ENCODE measurements around the gene TMEM273.

TMEM273 gene

DNA sequence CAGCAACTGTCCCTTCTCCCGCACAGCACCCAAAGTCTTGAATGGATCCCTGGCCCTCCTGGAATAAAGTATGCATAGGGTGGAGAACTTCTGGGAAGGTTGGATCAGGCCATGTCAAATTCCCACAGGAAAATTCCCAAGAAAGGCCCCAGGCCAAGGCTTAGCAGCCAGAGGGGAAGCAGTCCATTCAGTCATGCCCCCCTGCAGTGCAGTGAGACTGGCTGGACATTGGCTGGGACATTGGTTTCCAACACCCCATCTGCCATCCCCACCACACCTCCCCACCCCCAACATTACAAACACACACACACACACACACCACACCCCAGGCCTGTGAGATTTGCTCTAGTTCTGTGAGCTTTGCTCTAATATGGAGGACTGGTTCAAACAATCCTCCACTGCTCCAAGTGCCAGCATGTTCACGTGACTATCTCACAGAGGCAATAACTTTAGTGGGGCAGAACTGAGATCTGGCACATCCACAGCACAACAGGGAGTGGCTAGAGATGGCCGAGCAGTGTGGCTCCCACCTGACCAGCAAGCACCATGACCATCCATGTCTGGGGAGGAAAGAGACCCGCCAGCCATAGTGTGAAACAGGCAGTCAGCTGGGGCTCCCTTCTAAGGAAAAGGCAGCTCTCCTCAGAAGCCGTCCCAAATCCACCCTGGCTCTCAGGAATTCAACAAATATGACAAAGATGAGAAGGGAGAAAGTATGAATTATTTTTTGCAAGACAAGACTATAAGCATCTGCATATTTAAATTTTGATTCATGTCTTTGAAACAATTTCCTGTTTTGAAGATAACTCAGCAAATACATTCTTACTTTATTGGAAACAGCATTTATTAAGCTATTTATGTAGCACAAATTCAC, 47.6 kb downstream of the TMEM273 start:
- no peak for DNase-seq (ENCODE audit: low read depth)

DNA sequence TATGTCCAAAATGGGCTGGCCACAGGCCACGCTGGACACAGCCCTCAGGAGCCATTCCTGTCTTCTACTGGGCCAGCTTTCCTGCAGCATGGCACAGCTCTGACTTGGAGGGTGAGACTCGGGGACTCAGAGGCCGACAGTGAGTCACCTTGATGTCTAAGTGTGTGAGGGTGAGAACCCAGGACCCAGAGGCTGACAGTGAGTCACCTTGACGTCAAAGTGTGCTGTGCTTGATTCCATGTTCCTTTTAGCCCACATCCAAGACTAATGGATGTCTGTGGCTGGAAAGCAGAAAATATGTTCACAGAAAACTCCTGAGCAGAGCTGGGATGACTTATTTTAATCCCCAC, 48.4 kb downstream of the TMEM273 start:
- DNase-seq (ENCODE audit: low read depth), result no peak

DNA sequence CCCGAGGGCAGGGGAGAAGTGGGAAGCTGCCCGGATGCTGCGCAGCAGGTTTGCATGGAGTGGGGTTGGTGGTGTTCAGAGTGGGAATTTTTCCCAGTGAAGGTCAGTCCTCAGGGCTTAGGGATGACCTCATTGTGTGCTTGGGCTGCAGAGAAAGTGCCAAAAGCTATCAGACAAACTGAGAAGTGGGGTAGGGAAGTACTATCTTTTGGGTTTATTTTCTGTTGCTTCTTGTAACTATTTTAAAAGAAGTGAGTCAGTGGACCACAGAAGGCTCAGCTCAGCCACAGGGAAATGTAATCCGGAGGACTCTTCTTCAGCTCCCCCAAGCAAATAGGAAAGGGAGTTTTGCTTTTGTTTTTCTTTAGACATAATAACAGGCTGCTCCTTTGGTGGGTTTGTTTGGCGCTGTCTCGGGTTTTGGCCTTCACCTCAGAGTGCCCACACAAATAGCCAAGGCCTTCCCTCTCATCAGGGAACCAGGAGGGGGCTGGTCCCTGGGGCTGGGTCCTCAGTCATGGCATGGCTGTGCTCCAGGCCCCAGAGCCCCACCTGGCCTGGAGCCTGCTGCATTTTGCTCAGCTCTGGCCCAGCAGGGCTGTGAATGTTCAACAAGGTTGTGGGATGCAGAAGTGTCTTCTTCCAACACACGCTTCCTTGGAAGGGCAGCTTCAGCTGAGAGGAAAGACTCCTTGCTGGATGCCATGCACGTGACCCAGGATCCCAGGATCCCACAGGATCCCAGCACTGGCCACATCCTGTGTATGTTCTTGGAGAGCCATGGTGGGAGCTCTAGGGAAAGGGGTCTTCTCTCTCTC, 49.0 kb downstream of the TMEM273 start:
- DNase-seq (ENCODE audit: low read depth), result no peak

DNA sequence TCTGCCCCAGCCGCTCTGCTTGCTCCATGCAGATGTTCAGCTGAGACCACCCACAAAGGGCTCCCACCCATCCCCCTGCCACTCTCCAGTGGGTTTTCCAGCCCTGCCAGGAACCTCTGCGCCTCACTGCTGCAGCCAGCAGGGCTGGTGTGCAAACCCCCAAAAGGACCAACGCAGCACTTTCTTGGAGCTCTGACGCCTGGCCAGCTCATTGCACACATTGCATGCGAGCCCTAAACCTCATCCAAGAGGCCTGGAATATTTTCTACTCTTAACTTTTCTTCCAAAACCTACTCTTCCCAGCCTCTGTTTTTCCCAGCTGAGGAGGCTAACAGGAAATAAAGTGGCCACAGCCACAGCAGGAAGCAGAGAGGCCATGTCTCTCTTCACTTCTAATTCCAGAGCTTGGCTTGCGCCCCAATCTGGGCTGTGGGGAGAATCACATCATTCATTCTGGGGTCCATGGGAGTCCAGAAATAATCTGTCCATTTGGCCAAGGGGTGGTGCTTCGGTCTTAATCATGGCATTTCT, 49.8 kb downstream of the TMEM273 start:
- DNase-seq (ENCODE audit: low read depth), result no peak

DNA sequence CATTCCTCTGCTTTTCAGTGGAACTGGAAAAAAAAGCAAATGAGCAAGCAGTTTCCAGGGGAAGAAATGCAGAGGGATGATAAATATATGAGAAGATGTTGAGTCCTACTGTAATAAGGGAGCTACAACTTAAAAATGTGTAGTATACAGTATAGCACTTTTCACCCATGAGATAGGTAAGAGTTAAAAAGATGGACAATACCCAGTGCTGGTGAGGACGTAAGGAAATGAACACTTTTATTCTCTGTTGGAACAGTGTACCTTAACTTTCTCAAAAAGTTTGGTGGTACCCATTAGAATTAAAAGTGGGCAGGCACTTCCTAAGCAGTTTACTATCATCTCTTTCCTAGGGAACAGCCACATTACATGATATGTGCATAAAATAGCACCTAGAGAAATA, 51.7 kb downstream of the TMEM273 start:
- no peak for DNase-seq (ENCODE audit: low read depth)

DNA sequence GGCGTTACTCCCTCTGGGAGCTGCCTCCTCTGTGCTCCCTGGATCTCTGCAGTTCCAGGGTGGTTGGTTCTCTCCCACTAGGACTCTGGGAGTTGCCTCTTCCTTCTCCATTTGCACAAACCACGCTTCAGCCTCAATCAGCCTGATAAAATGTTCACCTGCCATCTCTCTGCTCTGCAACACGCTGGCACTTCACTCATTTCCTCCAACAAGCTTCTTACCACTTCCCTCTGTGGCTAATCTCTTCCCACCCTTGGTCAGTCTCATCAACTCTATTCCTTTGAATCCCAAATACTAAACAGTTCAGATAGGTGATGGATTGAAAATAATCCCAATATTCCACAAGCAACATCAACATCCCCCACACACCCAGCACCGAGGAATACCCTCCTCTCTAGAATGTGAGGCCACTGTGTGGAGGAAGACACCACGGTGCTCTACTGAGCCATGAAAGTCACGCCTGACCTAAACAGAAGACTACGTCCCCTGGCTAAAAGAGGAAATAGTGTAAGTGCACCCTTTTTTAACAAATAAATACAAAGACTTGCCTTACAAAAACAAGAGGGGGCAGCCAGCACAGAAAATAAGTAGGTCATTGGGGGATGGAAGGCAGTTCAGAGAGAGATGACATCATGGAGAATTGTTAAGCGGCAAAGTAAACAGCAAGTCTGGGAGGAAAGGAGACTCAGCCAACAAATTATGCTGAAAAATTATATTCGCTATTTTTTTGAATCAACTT, 52.4 kb downstream of the TMEM273 start:
- DNase-seq (ENCODE audit: low read depth), result no peak

DNA sequence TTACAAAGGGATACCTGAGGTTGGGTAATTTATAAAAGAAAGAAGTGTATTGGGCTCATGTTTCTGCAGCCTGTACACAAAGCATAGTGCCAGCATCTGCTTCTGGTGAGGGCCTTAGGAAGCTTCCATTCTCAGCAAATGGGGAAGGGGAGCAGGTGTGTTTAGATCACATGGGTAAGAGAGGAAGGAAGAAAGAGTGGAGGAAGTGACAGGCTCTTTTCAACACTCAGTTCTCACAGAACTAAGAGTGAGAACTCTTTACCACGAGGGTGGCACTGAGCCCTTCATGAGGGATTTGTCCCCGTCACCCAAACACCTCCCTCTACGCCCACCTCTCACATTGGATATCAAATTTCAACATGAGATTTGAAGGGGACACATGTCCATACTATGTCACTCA, 53.9 kb downstream of the TMEM273 start:
- DNase-seq (ENCODE audit: low read depth), result no peak

DNA sequence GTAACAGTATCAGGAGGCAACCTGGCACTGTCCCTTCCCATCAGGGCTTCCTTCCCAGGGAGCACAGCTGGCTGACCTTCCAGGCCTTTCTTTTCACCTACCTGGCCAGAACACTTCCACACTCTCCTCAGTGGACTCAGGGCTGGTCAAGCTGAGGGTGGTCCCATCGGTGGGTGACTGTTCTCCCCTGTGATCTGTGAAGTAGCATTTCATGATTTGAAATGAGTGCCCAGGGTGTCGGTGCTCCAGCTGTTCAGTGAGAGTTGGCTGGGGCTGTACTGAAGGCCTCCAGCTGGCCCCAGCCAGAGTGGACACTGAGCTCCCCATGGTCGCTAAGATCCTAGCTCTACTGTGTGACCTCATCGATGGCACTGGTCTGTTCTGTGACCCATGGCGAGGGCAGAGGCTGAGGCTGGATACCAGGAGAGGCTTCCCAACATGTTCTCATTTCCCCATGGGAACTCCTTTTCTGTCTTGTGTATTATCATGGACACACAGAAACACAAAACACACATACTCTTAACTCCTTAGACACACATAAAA, 54.4 kb downstream of the TMEM273 start, which contains the start of gene FAM170B:
Gene FAM170B (minus strand): TSS at position 316 of the 543 bp plus-strand sequence. CDS start 103 bp downstream, at position 213.
- DNase-seq (ENCODE audit: low read depth), result no peak

DNA sequence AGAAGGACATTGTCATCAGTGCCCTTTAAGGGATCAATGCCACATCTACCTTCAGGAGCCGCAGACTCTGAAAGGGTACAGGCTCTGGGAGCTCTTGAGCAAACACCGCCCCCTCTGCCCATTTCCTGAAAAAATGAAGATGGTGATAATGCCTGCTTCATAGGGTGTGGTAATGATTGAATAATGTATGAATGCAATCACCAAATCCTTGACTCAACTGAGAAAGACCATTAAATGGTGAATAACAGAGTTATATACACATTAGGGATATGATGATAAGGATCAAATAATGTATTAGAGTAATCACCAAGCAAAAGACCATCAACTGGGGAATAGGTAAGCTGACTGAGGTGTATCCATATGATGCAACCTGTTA, 55.8 kb downstream of the TMEM273 start:
- no peak for DNase-seq (ENCODE audit: low read depth)

DNA sequence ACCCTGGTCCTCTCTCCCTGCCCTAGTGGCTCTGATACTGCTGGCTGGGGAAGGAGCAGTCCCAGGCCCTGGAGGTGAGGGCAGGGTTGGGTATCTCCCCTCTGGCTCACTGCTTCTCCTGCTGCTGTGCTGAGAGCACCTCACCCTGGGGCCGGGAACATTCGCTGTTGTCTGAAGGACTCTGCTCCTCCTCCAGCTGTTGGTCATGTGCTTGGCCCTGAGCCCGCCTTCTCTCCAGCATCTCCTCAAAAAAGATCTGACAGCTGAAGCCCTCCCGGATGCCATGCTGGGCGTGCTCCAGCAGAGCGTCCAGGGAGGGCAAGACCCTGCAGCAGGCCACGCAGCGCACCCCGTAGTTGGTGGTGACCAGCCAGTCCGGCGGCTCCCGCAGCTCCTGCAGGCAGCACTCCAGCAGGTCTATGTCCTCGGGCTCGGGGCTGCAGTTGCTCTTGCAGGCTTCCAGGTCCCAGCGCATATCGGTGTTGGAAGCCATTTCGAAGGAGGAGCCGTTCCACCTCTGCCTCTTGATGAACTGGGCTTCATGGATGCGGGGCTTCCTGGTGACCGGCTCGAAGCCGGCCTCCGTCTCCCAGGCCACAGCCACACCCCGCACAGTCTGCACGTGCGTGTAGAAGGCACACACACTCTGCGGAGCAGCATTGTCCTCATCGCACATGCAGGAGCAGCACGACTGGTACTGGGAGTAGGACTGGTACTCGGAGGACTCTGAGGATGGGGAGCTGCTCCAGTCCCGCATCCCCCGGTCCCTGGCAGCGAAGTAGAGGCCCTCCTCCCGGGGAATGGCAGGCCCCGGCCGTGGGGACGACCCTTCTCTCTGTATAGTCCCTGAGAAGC, 56.5 kb downstream of the TMEM273 start:
- no peak for DNase-seq (ENCODE audit: low read depth)

DNA sequence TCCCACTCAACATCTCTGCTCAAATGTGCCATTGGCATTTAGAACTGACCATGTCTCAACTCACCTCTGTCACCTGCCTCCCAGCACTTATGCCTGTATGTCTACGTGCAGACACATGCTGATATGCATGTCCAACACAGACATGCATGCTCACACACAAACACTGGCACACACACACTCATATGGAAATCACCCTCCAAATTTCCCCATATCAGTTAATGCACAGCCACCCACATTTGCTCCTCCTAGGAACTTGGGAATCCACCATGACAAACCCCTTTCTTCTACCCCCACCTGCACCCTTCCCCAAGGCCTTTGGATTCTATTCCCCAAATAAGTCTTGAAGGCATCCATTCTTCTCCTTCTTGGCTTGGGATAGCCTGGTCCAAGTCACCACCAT, 58.8 kb downstream of the TMEM273 start:
- DNase-seq (ENCODE audit: low read depth), result no peak

DNA sequence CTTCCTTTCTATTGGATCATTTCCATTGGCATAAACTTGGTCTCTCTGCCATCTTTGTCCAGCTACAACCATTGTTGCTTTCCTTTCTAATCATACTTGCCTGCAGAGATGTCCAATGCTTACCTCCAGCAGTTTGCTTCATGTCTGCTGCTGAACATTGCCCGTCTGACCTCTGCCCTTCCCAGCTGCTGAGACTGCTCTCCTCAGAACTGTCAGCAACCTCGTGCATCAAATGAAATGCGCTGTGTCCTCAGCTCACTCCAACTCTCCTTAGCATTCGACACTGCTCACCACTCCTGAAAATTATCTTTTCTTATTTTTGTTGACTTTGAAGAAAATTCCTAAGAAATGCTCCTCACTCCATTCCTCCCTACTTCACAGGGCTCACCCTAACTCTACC, 59.3 kb downstream of the TMEM273 start:
- no peak for DNase-seq (ENCODE audit: low read depth)

DNA sequence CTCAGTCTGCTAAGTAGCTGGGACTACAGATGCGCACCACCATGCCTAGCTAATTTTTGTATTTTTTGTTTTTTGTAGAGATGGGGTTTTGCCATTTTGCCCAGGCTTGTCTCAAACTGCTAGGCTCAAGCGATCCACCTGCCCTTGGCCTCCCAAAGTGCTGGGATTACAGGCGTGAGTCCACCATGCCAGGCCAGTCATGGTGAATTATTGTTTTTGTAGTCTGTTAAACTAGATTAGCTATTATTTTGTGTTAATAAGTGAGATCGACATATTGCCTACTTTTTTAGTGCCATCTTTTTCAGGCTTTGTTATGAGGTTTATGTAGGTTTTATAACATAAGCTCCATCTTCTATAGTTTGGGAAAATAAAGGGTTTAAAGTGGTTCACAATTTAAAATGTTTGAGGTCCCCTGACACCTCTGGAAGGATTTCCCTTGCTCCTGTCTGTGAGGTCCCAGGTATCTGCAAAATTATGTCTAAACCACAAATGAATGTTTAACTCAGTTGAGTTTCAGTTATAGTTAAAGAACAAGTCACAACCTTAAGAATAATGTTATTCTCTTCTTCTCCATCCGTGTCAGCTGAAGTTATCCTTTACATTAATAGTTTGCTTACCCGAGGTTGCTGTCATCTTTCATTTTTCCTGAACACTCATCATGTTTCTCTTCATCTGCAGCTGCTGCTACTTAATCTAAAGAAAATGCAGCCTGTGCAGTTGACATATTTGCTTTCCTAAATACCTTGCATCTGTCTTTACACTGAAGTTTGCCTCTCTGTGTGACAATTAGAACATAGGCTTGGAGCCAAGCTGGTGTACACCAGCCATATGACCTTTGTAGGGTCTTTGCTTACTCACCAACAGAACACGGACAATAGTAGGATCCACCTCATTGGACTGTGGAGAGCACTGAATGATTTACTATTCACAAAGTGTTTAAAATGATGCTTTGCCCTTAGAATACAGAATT, 63.9 kb downstream of the TMEM273 start:
- no peak for DNase-seq (ENCODE audit: low read depth)

DNA sequence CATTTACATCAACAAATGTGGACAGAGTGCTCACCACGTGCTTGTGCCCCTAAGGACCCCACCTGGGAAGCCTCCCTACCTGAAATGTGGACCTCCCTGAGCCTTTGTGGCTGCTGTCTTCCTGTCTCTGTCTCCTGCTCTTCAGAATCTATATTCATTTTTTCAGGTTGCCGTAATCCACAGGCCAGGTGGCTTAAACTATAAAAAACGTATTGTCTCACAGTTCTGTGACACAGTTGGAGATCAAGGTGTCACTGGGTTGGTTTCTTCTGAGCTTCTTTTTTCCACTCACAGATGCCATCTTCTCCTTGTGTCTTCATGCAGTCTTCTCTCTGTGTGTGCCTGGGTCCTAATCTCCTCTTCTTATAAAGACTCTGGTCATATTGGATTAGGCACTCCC, 67.3 kb downstream of the TMEM273 start:
- DNase-seq (ENCODE audit: low read depth), result no peak

DNA sequence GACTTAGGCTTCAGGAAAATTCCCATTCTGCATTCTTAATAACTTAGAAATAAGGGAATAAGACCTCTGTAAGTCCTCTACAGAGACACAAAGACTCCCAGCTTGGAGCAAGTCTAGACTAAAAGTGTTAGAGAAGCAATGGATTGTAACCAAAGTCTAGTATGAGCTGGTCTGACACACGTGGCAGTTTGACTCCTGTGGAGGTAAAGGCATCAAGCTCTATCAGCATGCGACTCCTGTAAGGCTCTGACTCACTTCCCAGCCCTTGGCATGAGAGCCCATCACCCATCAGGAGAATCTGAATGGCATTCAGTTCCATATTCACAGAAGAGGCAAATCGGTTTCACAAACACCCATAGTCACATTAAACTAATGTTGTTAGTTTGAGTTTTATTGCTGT, 68.4 kb downstream of the TMEM273 start:
- DNase-seq (ENCODE audit: low read depth), result no peak

DNA sequence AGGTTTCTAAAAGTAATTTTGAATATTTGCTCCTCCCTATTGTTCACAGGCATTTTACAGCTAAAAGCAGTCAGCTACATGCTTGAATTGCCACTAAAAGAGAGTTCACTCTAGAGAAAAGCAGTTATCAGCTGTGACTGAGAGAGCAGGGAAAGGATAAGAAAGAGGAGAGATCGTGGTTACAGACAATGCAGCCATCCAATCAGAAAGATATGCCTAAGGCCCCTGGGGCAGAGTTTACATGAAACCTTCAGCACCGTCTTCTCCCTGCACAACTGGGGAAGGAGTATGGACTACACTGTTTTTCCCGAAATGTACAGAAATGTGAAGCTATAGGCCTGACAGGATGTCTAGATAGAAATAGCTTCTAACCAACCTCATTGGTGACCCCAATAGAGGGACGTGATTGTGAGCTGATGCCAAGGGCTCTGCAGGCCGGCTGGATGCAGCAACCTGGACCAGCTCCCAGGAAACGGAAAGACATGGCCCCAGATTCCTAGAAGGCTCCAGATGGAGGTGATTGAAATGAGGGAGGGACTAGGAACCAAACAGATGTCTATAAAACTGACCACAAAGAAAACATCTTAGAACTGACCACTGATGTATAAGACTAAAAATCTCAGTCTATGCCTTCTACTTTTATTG, 69.6 kb downstream of the TMEM273 start:
- no peak for DNase-seq (ENCODE audit: low read depth)

DNA sequence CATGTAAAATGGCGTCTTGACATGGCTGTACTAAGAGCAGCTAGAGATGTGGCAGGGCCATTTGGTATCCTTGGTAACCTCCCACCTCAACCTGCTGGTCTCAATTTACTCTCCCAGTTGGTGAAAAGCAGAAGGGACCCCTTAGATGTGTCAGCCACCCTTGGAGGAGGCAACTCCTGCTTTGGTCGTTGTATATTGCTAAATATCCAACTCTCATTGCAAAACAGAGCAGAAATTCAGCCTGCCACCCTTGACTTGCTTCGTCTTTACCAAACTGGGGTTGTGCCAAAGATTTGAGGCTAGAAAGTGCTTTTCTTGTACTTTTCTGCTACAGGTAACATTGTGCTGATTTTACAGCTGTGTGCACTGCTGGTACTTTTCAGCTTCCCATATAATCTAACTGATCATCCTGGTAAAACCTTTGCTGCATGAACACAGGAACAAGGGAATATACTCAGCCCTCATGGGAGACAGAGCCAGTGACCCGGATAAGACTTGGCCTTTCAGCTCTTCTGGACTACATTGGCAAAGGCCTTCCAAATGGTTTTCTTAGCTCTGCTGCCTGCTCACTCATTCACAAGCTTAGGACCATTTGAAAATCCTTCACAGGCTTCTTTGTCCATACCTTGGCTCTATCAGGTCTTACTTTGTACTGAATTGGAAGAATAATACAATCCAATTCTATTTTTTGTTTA, 70.7 kb downstream of the TMEM273 start:
- DNase-seq (ENCODE audit: low read depth), result no peak

DNA sequence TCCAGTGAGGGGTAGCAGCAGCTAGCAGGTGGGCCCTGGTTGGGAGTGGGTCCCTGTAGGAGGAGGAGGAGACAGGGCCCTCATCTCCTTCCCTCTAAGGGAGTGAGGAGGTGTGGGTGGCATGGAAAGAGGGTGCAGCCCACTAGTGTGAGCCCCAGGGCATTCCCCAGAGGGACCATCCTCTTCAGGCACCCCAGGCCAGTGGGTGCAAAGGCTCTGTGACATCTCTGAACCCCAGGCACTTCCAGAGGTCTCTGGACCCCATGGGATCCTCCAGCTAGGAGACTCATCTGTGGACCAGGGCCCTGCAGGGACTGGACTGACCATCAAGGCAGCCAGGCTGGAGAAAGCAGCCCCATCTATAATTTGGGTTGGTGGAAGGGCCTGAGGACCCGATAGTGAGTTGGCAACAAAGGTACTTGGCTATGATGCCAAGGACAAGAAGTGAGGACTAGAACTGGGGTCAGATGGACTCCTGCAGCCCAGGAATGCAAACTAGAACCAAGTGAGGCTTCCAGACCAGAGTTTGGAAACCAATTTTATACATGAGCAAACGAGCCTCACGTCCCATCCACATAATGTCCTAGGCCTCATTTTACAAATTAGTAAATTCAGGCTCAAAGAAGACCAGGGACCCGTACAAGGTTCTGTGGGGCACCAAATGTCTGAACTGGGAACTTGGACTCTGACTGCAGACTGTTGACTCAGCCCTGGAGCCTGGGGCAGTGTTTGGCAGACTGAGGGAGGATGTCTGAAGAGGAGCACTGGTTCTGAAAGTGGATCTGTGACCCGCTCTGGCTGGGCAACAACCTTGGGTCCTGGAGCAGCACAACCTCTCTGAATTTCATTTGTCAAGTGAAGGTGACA, 71.4 kb downstream of the TMEM273 start:
- DNase-seq (ENCODE audit: low read depth), result no peak
